ENCODE data around the gene LRRC17.

The LRRC17 gene

DNA sequence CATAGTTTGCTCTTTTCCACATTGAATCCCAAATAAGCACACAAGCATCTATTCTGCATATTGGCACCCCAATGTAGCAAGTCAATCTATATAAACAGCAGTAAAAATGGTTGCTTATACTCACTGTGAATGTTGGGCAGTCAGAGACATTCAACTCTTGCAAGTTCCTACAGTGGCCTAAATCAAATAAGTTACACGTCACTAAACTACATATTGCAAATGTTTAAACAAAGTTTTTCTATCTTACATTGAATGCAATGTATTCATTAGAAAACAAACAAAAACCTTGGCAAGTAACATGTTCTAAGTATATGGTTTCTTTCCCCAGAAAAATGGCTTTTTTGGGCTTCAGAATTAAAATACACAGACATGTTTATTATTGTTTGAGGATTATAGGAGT, 19.0 kb downstream of the LRRC17 start:
- no peaks in the 10 kb centered on the region for H3K36me3 ChIP-seq (ENCODE audit: control insufficient read depth in 2 of 2, insufficient read depth in 1 of 2, low read length in 2 of 2)
- no peak overlapping the region for H3K4me3 ChIP-seq (ENCODE audit: low read depth, low read length)
- no peak overlapping the region for H3K27ac ChIP-seq (ENCODE audit: extremely low read depth, low read depth, low read length)
- H3K4me1 ChIP-seq (ENCODE audit: control insufficient read depth, insufficient read depth, low read length): no peaks in the 10 kb centered on the region
- ChIA-PET POLR2A (no interaction called here), CTCF (no interaction called here)
- no peaks in the 10 kb centered on the region for H3K9me3 ChIP-seq (ENCODE audit: control insufficient read depth, insufficient read depth, low read depth, low read length)
- TF ChIP-seq ZNF292 (tag by site-specific recombination; IDR thresholded peaks at IDR 0.05; ENCODE audit: borderline replicate concordance, low read depth): no peak
- TF ChIP-seq TCF7L2 (IDR thresholded peaks at IDR 0.05; ENCODE audit: borderline replicate concordance, low read depth, low read length): no peak
- TF ChIP-seq, protein P1, sequence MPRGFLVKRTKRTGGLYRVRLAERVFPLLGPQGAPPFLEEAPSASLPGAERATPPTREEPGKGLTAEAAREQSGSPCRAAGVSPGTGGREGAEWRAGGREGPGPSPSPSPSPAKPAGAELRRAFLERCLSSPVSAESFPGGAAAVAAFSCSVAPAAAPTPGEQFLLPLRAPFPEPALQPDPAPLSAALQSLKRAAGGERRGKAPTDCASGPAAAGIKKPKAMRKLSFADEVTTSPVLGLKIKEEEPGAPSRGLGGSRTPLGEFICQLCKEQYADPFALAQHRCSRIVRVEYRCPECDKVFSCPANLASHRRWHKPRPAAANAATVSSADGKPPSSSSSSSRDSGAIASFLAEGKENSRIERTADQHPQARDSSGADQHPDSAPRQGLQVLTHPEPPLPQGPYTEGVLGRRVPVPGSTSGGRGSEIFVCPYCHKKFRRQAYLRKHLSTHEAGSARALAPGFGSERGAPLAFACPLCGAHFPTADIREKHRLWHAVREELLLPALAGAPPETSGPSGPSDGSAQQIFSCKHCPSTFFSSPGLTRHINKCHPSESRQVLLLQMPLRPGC (tag by site-specific recombination; IDR thresholded peaks at IDR 0.05): no peak
- no peak for TF ChIP-seq ZSCAN30 (tag by site-specific recombination; IDR thresholded peaks at IDR 0.05)
- TF ChIP-seq, protein P2, sequence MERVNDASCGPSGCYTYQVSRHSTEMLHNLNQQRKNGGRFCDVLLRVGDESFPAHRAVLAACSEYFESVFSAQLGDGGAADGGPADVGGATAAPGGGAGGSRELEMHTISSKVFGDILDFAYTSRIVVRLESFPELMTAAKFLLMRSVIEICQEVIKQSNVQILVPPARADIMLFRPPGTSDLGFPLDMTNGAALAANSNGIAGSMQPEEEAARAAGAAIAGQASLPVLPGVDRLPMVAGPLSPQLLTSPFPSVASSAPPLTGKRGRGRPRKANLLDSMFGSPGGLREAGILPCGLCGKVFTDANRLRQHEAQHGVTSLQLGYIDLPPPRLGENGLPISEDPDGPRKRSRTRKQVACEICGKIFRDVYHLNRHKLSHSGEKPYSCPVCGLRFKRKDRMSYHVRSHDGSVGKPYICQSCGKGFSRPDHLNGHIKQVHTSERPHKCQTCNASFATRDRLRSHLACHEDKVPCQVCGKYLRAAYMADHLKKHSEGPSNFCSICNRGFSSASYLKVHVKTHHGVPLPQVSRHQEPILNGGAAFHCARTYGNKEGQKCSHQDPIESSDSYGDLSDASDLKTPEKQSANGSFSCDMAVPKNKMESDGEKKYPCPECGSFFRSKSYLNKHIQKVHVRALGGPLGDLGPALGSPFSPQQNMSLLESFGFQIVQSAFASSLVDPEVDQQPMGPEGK (tag by site-specific recombination; IDR thresholded peaks at IDR 0.05): no peak
- TF ChIP-seq, protein P3, sequence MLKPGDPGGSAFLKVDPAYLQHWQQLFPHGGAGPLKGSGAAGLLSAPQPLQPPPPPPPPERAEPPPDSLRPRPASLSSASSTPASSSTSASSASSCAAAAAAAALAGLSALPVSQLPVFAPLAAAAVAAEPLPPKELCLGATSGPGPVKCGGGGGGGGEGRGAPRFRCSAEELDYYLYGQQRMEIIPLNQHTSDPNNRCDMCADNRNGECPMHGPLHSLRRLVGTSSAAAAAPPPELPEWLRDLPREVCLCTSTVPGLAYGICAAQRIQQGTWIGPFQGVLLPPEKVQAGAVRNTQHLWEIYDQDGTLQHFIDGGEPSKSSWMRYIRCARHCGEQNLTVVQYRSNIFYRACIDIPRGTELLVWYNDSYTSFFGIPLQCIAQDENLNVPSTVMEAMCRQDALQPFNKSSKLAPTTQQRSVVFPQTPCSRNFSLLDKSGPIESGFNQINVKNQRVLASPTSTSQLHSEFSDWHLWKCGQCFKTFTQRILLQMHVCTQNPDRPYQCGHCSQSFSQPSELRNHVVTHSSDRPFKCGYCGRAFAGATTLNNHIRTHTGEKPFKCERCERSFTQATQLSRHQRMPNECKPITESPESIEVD (tag by site-specific recombination; IDR thresholded peaks at IDR 0.05): no peak
- TF ChIP-seq ZNF830 (tag by site-specific recombination; IDR thresholded peaks at IDR 0.05; ENCODE audit: low read depth): no peak
- TF ChIP-seq ZEB2 (tag by site-specific recombination; IDR thresholded peaks at IDR 0.05): no peak
- TF ChIP-seq KLF7 (tag by site-specific recombination; IDR thresholded peaks at IDR 0.05; ENCODE audit: borderline replicate concordance): no peak
- no peak for TF ChIP-seq ZBTB7A (tag by site-specific recombination; IDR thresholded peaks at IDR 0.05; ENCODE audit: low read depth)

DNA sequence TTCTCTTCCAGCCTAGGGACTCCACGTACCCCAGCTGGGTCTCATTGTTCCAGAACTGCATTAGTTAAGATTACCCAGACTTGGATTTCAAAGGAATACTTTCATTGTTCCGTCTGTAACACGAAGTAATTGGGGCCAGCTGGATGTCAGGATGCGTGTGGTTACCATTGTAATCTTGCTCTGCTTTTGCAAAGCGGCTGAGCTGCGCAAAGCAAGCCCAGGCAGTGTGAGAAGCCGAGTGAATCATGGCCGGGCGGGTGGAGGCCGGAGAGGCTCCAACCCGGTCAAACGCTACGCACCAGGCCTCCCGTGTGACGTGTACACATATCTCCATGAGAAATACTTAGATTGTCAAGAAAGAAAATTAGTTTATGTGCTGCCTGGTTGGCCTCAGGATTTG, 21.0 kb downstream of the LRRC17 start:
- Histone ChIP-seq H3K27ac (ENCODE audit: extremely low read depth, low read depth, low read length) (no peak overlapping the region), H3K4me1 (ENCODE audit: control insufficient read depth, insufficient read depth, low read length) (no peaks in the 10 kb centered on the region), H3K4me3 (ENCODE audit: low read depth, low read length) (no peak overlapping the region), H3K9me3 (ENCODE audit: control insufficient read depth, insufficient read depth, low read depth, low read length) (no peaks in the 10 kb centered on the region), H3K36me3 (ENCODE audit: control insufficient read depth in 2 of 2, insufficient read depth in 1 of 2, low read length in 2 of 2) (no peaks in the 10 kb centered on the region)
- ChIA-PET CTCF (no interaction called here), POLR2A (no interaction called here)
- TF ChIP-seq ZNF768 (tag by site-specific recombination; IDR thresholded peaks at IDR 0.05) (no peak), KLF7 (tag by site-specific recombination; IDR thresholded peaks at IDR 0.05; ENCODE audit: borderline replicate concordance) (no peak), KLF9 (tag by site-specific recombination; IDR thresholded peaks at IDR 0.05; ENCODE audit: low read depth) (no peak), KLF16 (tag by site-specific recombination; IDR thresholded peaks at IDR 0.05) (no peak), ZNF571 (tag by site-specific recombination; IDR thresholded peaks at IDR 0.05) (no peak)
- TF ChIP-seq, protein P4, sequence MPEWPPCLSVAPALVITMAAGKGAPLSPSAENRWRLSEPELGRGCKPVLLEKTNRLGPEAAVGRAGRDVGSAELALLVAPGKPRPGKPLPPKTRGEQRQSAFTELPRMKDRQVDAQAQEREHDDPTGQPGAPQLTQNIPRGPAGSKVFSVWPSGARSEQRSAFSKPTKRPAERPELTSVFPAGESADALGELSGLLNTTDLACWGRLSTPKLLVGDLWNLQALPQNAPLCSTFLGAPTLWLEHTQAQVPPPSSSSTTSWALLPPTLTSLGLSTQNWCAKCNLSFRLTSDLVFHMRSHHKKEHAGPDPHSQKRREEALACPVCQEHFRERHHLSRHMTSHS (tag by site-specific recombination; IDR thresholded peaks at IDR 0.05): no peak

DNA sequence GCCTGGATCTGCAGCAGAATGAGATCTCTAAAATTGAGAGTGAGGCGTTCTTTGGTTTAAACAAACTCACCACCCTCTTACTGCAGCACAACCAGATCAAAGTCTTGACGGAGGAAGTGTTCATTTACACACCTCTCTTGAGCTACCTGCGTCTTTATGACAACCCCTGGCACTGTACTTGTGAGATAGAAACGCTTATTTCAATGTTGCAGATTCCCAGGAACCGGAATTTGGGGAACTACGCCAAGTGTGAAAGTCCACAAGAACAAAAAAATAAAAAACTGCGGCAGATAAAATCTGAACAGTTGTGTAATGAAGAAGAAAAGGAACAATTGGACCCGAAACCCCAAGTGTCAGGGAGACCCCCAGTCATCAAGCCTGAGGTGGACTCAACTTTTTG, 21.4 kb downstream of the LRRC17 start:
- Histone ChIP-seq H3K4me3 (ENCODE audit: low read depth, low read length) (no peak overlapping the region), H3K4me1 (ENCODE audit: control insufficient read depth, insufficient read depth, low read length) (no peaks in the 10 kb centered on the region), H3K27ac (ENCODE audit: extremely low read depth, low read depth, low read length) (no peak overlapping the region), H3K9me3 (ENCODE audit: control insufficient read depth, insufficient read depth, low read depth, low read length) (no peaks in the 10 kb centered on the region), H3K36me3 (ENCODE audit: control insufficient read depth in 2 of 2, insufficient read depth in 1 of 2, low read length in 2 of 2) (no peaks in the 10 kb centered on the region)
- ChIA-PET CTCF (no interaction called here), POLR2A (no interaction called here)
- TF ChIP-seq ZNF10 (tag by site-specific recombination; IDR thresholded peaks at IDR 0.05) (no peak), ZNF341 (tag by site-specific recombination; IDR thresholded peaks at IDR 0.05; ENCODE audit: low read depth) (no peak), ZNF202 (tag by site-specific recombination; IDR thresholded peaks at IDR 0.05; ENCODE audit: borderline replicate concordance) (no peak), IKZF3 (tag by site-specific recombination; IDR thresholded peaks at IDR 0.05) (no peak), FEZF1 (tag by site-specific recombination; IDR thresholded peaks at IDR 0.05) (no peak), ZFP37 (tag by site-specific recombination; IDR thresholded peaks at IDR 0.05) (no peak), MZF1 (tag by site-specific recombination; IDR thresholded peaks at IDR 0.05; ENCODE audit: borderline replicate concordance) (no peak), ZNF623 (tag by site-specific recombination; IDR thresholded peaks at IDR 0.05) (no peak)
- TF ChIP-seq, protein P5, sequence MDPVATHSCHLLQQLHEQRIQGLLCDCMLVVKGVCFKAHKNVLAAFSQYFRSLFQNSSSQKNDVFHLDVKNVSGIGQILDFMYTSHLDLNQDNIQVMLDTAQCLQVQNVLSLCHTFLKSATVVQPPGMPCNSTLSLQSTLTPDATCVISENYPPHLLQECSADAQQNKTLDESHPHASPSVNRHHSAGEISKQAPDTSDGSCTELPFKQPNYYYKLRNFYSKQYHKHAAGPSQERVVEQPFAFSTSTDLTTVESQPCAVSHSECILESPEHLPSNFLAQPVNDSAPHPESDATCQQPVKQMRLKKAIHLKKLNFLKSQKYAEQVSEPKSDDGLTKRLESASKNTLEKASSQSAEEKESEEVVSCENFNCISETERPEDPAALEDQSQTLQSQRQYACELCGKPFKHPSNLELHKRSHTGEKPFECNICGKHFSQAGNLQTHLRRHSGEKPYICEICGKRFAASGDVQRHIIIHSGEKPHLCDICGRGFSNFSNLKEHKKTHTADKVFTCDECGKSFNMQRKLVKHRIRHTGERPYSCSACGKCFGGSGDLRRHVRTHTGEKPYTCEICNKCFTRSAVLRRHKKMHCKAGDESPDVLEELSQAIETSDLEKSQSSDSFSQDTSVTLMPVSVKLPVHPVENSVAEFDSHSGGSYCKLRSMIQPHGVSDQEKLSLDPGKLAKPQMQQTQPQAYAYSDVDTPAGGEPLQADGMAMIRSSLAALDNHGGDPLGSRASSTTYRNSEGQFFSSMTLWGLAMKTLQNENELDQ (tag by site-specific recombination; IDR thresholded peaks at IDR 0.05; ENCODE audit: low read depth): no peak

All from HEK293 (cell line).